ENCODE measurements around the gene SOCS3. TPM values are rescaled to one million over a fixed set of nuclear protein-coding genes. Genes with fewer than 3 reads are reported as not detected.

Gene SOCS3
- polyA plus RNA-seq, 2 donors: 6.6 to 20.1 TPM

DNA sequence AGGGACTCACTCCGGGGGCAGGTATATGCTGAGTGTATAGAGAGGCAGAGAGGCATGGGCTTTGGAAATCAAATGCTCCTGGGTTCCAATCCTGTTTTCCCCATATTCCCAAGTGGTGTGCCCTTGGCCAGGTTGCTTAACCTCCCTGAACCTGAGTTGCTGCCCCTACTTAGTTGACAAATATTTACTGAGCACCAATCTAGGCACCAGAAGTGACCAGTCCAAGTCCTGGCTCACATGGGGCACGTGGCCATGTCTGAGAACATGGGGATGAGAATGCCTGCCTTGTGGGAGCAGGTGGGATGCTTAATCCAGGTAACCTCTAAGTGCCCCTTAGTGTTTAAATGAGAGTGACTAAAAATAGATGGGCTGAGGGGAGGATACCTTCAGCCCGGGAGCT, 4.2 kb downstream of the SOCS3 start:
- Histone ChIP-seq H3K27ac (ENCODE audit: low read depth in 2 of 2, low read length in 1 of 2) (peak overlapping the region in 1 of 2 donors; percentile 22), H3K36me3 (ENCODE audit: control insufficient read depth in 2 of 2, insufficient read depth in 2 of 2, low read length in 1 of 2) (peaks cover 2 to 3% of the 10 kb centered on the region in 2 donors), H3K4me3 (ENCODE audit: low read depth in 1 of 2, low read length in 2 of 2) (no peak overlapping the region), H3K4me1 (ENCODE audit: control insufficient read depth in 2 of 2, insufficient read depth in 2 of 2, low read length in 1 of 2) (peaks cover 2 to 37% of the 10 kb centered on the region in 2 donors), H3K27me3 (ENCODE audit: control insufficient read depth in 1 of 2, insufficient read depth in 2 of 2, low read length in 2 of 2) (no peaks in the 10 kb centered on the region), H3K9me3 (ENCODE audit: control insufficient read depth in 2 of 2, insufficient read depth in 1 of 2, low read depth in 1 of 2, low read length in 1 of 2) (no peaks in the 10 kb centered on the region)
- WGBS, 2 donors: 68 to 69% methylated on average over 3 of the region's 3 CpGs

DNA sequence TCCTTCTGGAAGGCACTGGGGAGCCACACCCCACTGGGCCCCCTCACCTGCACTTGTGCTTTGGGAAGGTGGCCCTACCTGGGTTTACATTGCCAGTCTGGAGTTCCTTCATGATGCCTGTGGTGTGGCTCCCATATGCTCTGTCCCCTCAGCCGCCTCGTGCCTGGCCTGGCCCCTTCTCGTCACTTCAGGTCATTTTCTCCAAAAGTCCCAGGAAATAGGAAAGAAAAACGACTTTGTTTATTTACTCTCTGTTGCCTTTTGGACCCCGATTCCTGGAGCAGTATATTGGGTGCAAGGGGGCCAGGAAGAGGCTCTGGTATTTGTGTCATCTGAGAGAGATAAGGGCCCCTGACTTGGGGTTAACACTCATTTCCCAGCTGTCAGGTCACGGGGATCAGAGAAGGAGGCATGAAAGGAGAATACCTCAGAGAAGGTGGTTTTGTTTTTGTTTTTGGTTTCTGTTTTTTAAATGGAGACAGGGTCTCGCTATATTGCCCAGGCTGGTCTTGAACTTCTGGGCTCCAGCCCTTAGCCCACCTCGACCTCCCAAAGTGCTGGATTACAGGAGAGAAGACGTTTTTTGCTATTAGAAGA, 4.7 kb downstream of the SOCS3 start:
- H3K9me3 ChIP-seq (ENCODE audit: control insufficient read depth in 2 of 2, insufficient read depth in 1 of 2, low read depth in 1 of 2, low read length in 1 of 2): no peaks in the 10 kb centered on the region
- H3K27ac ChIP-seq (ENCODE audit: low read depth in 2 of 2, low read length in 1 of 2): peak overlapping the region in 1 of 2 donors; percentile 6
- peaks cover 2 to 3% of the 10 kb centered on the region in 2 donors for H3K36me3 ChIP-seq (ENCODE audit: control insufficient read depth in 2 of 2, insufficient read depth in 2 of 2, low read length in 1 of 2)
- no peaks in the 10 kb centered on the region for H3K27me3 ChIP-seq (ENCODE audit: control insufficient read depth in 1 of 2, insufficient read depth in 2 of 2, low read length in 2 of 2)
- no peak overlapping the region for H3K4me3 ChIP-seq (ENCODE audit: low read depth in 1 of 2, low read length in 2 of 2)
- H3K4me1 ChIP-seq (ENCODE audit: control insufficient read depth in 2 of 2, insufficient read depth in 2 of 2, low read length in 1 of 2): peaks cover 2 to 37% of the 10 kb centered on the region in 2 donors
- 72 to 80% methylated on average over 9 of the region's 9 CpGs for WGBS, 2 donors

DNA sequence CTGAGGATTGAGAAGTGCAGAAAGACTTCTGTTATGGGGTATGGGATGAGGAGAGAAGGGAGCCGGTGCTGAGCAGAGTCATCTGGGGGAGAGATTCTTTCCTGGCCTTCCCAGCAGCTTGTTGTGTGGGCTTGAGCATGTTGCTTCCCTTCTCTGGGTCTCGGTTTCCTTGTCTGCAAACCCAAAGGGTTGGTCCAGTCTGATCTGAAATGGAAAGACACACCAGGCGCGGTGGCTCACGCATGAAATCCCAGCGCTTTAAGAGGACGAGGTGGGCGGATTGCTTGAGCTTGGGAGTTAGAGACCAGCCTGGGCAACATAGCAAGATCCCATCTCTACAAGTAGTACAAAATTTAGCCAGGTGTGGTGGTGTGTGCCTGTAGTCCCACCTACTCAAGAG, 6.0 kb downstream of the SOCS3 start:
- peaks cover 2 to 36% of the 10 kb centered on the region in 2 donors for H3K4me1 ChIP-seq (ENCODE audit: control insufficient read depth in 2 of 2, insufficient read depth in 2 of 2, low read length in 1 of 2)
- no peaks in the 10 kb centered on the region for H3K27me3 ChIP-seq (ENCODE audit: control insufficient read depth in 1 of 2, insufficient read depth in 2 of 2, low read length in 2 of 2)
- no peak overlapping the region for H3K4me3 ChIP-seq (ENCODE audit: low read depth in 1 of 2, low read length in 2 of 2)
- H3K27ac ChIP-seq (ENCODE audit: low read depth in 2 of 2, low read length in 1 of 2): peak overlapping the region; percentile 75 to 83
- no peaks in the 10 kb centered on the region for H3K9me3 ChIP-seq (ENCODE audit: control insufficient read depth in 2 of 2, insufficient read depth in 1 of 2, low read depth in 1 of 2, low read length in 1 of 2)
- 91 to 92% methylated on average over 8 of the region's 8 CpGs for WGBS, 2 donors
- peaks cover 2 to 3% of the 10 kb centered on the region in 2 donors for H3K36me3 ChIP-seq (ENCODE audit: control insufficient read depth in 2 of 2, insufficient read depth in 2 of 2, low read length in 1 of 2)

DNA sequence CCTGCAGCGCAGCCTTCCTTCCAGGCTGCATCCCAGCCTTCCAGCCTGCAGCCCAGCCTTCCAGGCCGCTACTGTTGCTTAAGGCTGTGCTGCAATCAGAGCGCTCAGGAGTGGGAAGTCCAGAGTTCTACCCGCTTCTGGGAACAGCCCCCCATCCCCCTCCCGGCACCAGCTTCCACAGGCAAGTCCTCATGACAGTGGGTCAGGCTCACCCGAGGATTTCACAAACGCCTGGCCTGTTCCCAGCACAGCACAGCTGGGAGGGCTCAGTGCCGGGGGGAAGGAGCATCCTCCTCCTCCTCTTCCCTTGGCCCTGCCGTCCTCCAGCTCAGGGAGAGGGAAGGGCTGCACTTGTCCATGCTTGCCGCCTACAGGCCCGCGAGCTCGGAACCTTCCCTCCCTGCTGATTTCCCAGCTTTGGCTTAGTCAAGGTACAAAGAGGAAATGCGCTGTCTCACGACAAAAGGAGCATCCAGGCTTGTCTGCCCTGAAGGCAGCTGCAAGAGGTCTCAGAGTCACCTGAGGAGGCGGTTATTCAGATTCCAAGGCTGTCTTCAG, 8.3 kb downstream of the SOCS3 start:
- Histone ChIP-seq H3K27me3 (ENCODE audit: control insufficient read depth in 1 of 2, insufficient read depth in 2 of 2, low read length in 2 of 2) (no peaks in the 10 kb centered on the region), H3K9me3 (ENCODE audit: control insufficient read depth in 2 of 2, insufficient read depth in 1 of 2, low read depth in 1 of 2, low read length in 1 of 2) (no peaks in the 10 kb centered on the region), H3K27ac (ENCODE audit: low read depth in 2 of 2, low read length in 1 of 2) (peak overlapping the region; percentile 75 to 91), H3K4me1 (ENCODE audit: control insufficient read depth in 2 of 2, insufficient read depth in 2 of 2, low read length in 1 of 2) (peaks cover 4 to 22% of the 10 kb centered on the region in 2 donors), H3K36me3 (ENCODE audit: control insufficient read depth in 2 of 2, insufficient read depth in 2 of 2, low read length in 1 of 2) (no peaks in the 10 kb centered on the region), H3K4me3 (ENCODE audit: low read depth in 1 of 2, low read length in 2 of 2) (no peak overlapping the region)
- WGBS, 2 donors: 19 to 31% methylated on average over 15 to 16 of the region's 16 CpGs

DNA sequence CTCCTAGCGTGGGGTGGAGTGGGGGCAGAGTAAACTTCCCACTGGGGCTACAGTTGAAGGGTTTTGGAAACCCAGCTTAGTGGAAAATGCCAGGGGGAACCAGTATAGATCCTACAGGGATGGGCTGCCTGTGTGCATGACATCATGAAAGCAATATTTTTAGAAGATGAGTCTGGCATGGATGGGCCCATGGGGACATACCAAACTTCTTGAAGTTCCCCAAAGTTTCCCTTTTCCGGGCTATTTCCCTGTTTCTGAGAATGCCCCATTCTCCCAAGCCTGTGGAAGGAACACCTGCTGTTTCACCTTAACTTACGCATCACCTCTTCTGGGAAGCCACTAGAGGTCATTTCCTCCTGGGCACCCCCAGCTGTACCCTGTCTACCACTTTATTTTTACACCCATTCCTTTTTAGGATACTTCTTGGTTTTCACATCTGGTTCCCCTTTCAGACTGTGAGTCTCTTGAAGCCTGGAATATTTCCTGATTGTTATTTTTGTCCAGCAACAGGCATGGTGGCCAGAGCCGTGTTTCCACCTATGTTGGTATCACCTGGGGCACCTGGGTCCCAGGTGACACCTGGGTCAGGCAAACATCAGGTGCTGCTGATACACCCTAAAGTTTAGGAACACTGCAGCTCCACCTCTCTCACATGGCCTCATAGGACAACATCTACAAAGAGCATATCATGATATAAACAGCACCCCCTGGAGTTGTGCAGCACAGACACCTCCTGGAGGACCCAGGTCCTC, 9.8 kb downstream of the SOCS3 start:
- Histone ChIP-seq H3K4me3 (ENCODE audit: low read depth in 1 of 2, low read length in 2 of 2) (no peak overlapping the region), H3K27me3 (ENCODE audit: control insufficient read depth in 1 of 2, insufficient read depth in 2 of 2, low read length in 2 of 2) (no peaks in the 10 kb centered on the region), H3K36me3 (ENCODE audit: control insufficient read depth in 2 of 2, insufficient read depth in 2 of 2, low read length in 1 of 2) (no peaks in the 10 kb centered on the region), H3K27ac (ENCODE audit: low read depth in 2 of 2, low read length in 1 of 2) (no peak overlapping the region), H3K4me1 (ENCODE audit: control insufficient read depth in 2 of 2, insufficient read depth in 2 of 2, low read length in 1 of 2) (peaks cover 4 to 18% of the 10 kb centered on the region in 2 donors), H3K9me3 (ENCODE audit: control insufficient read depth in 2 of 2, insufficient read depth in 1 of 2, low read depth in 1 of 2, low read length in 1 of 2) (no peaks in the 10 kb centered on the region)
- WGBS, 2 donors: 69 to 75% methylated on average over 4 of the region's 4 CpGs

DNA sequence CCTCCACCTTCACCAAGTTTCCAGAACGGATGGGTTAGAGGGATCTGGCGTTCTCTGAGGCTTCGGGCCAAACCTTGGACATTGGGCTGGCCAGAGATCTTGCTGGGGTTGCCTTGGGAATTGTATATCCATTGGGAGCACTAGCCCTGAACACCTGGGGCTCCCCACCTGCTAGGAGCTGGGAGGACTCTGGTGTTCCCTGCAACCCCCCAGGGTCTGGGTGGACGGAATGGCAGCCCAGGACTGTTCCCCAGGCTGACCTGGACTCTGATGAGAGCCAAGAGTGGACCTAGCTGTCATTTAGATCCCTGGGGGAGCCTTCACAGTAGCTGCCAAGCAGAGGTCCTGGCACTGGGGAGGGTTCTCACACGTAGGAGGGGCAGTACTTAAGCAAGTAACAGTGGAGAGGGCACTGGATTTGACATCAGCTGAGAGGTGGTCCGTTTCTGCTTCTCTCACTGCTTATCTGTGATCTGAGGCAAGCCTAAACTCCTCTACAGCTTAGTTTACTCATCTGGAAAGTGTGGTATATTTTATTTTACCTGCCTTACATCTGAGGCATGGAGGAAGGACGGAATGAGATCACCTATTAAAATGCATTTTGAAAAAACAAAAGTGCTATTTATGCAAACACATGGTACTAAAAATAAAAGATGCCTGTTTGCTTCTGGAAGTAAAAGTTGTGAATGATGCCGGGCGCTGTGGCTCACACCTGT, 11.7 kb downstream of the SOCS3 start:
- no peaks in the 10 kb centered on the region for H3K36me3 ChIP-seq (ENCODE audit: control insufficient read depth in 2 of 2, insufficient read depth in 2 of 2, low read length in 1 of 2)
- no peaks in the 10 kb centered on the region for H3K27me3 ChIP-seq (ENCODE audit: control insufficient read depth in 1 of 2, insufficient read depth in 2 of 2, low read length in 2 of 2)
- H3K27ac ChIP-seq (ENCODE audit: low read depth in 2 of 2, low read length in 1 of 2): no peak overlapping the region
- no peaks in the 10 kb centered on the region for H3K9me3 ChIP-seq (ENCODE audit: control insufficient read depth in 2 of 2, insufficient read depth in 1 of 2, low read depth in 1 of 2, low read length in 1 of 2)
- H3K4me3 ChIP-seq (ENCODE audit: low read depth in 1 of 2, low read length in 2 of 2): no peak overlapping the region
- H3K4me1 ChIP-seq (ENCODE audit: control insufficient read depth in 2 of 2, insufficient read depth in 2 of 2, low read length in 1 of 2): peaks cover 4 to 26% of the 10 kb centered on the region in 2 donors
- 81 to 84% methylated on average over 9 of the region's 9 CpGs for WGBS, 2 donors

DNA sequence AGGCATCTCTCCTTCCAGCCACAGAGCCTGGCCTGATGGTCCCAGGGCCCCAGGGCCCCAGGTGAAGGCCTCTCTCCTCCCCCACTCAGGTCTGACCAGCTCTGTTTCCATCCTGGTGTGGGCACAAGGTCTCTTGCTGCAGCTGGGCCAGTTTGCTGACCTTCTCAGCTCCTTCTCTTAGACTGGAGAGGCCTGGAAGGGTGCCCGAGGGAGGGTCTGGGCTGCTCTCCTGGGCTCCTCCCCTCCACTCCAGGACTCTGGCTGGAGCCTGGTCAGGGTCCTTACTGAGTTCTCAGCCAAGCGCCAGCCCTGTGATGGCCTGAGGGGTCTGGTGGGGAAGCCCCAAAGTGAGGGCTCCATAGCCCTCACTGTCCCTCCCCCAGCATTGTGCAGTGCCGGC, 12.4 kb downstream of the SOCS3 start:
- peaks cover 4 to 29% of the 10 kb centered on the region in 2 donors for H3K4me1 ChIP-seq (ENCODE audit: control insufficient read depth in 2 of 2, insufficient read depth in 2 of 2, low read length in 1 of 2)
- H3K27ac ChIP-seq (ENCODE audit: low read depth in 2 of 2, low read length in 1 of 2): no peak overlapping the region
- no peaks in the 10 kb centered on the region for H3K9me3 ChIP-seq (ENCODE audit: control insufficient read depth in 2 of 2, insufficient read depth in 1 of 2, low read depth in 1 of 2, low read length in 1 of 2)
- no peaks in the 10 kb centered on the region for H3K36me3 ChIP-seq (ENCODE audit: control insufficient read depth in 2 of 2, insufficient read depth in 2 of 2, low read length in 1 of 2)
- no peaks in the 10 kb centered on the region for H3K27me3 ChIP-seq (ENCODE audit: control insufficient read depth in 1 of 2, insufficient read depth in 2 of 2, low read length in 2 of 2)
- 89 to 90% methylated on average over 3 of the region's 3 CpGs for WGBS, 2 donors
- no peak overlapping the region for H3K4me3 ChIP-seq (ENCODE audit: low read depth in 1 of 2, low read length in 2 of 2)

DNA sequence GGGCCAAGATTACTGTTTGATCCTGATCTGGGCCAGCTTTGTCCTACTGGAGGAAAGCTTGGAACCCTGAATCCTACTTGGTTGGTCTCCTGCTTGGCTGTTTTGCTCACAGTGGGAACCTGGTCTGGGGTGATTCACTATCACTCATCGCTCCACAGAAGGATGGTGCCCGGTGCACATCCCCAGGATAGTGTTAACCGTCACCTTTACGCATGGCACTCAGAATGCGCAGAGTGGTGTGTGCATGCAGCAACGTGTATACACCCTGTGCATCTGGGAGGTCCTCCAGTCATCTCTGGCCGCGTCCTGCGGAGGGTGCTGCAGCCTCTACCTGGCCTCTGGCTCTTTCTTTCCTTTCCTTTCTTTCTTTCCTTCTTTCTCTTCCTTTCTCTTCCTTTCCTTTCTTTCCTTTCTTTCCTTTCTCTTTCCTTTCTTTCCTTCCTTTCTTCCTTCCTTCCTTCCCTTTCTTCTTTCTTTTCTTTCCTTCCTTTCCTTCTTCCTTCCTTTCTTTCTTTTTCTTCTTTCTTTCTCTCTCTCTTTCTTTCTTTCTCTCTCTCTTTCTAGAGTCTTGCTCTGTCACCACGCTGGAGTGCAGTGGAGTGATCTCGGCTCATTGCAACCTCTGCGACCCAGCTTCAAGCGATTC, 13.1 kb downstream of the SOCS3 start:
- H3K4me1 ChIP-seq (ENCODE audit: control insufficient read depth in 2 of 2, insufficient read depth in 2 of 2, low read length in 1 of 2): peaks cover 4 to 27% of the 10 kb centered on the region in 2 donors
- H3K36me3 ChIP-seq (ENCODE audit: control insufficient read depth in 2 of 2, insufficient read depth in 2 of 2, low read length in 1 of 2): no peaks in the 10 kb centered on the region
- no peaks in the 10 kb centered on the region for H3K9me3 ChIP-seq (ENCODE audit: control insufficient read depth in 2 of 2, insufficient read depth in 1 of 2, low read depth in 1 of 2, low read length in 1 of 2)
- 83 to 84% methylated on average over 13 of the region's 13 CpGs for WGBS, 2 donors
- H3K27me3 ChIP-seq (ENCODE audit: control insufficient read depth in 1 of 2, insufficient read depth in 2 of 2, low read length in 2 of 2): no peaks in the 10 kb centered on the region
- no peak overlapping the region for H3K27ac ChIP-seq (ENCODE audit: low read depth in 2 of 2, low read length in 1 of 2)
- H3K4me3 ChIP-seq (ENCODE audit: low read depth in 1 of 2, low read length in 2 of 2): no peak overlapping the region

DNA sequence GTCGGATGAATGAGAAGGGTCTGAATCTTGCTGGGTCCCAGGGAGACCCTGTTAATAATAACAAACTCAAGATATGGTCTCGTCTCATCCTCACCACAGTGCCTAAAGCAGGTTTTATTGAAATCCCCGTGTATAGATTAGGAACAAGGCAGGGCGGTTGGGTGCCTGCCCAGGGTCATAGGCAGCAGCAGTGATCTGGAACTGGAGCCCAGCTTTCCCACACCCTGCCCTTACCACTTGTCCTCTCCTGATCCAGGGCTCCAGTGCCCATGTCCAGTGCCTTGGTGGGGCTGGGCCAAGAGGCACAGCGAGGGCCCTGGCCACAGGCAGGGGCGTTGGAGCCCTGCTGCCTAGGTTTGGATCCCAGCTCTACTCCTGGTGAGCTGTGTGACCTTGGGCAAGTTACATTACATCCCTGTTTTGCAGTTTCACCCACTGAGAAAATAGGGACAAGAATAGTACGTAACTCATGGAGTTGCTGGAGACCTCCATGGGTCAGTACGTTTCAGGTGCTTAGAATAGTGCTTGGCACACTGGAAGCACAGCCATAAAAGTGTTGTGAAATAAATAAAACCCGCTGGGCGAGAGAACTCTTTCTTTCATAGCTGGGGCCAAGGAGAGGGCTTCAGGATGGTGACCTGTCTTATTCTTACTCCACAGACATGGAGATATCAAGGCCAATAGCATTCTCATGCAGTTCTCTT, 13.9 kb downstream of the SOCS3 start:
- 77 to 86% methylated on average over 10 of the region's 10 CpGs for WGBS, 2 donors
- Histone ChIP-seq H3K27me3 (ENCODE audit: control insufficient read depth in 1 of 2, insufficient read depth in 2 of 2, low read length in 2 of 2) (no peaks in the 10 kb centered on the region), H3K4me1 (ENCODE audit: control insufficient read depth in 2 of 2, insufficient read depth in 2 of 2, low read length in 1 of 2) (peaks cover 4 to 26% of the 10 kb centered on the region in 2 donors), H3K36me3 (ENCODE audit: control insufficient read depth in 2 of 2, insufficient read depth in 2 of 2, low read length in 1 of 2) (no peaks in the 10 kb centered on the region), H3K4me3 (ENCODE audit: low read depth in 1 of 2, low read length in 2 of 2) (no peak overlapping the region), H3K9me3 (ENCODE audit: control insufficient read depth in 2 of 2, insufficient read depth in 1 of 2, low read depth in 1 of 2, low read length in 1 of 2) (no peaks in the 10 kb centered on the region), H3K27ac (ENCODE audit: low read depth in 2 of 2, low read length in 1 of 2) (no peak overlapping the region)
